Muscle layer of duodenum (tissue), 2 donors: Measurements from ENCODE around the gene DNAJB6.

Source experiments
- H3K27ac ChIP-seq: one replicate; pipeline ENCODE4 v1.7.0; 2013; ENCODE audit warnings: mild to moderate bottlenecking, low read length
- H3K27me3 ChIP-seq: one replicate; pipeline ENCODE4 v1.7.0; 2013; ENCODE audit warnings: low read depth, mild to moderate bottlenecking, control low read depth, low read length
- H3K36me3 ChIP-seq, 2 donors: one replicate each; pipeline ENCODE4 v1.7.0; 2013; ENCODE audit warnings: low read length in 2 of 2, control low read depth in 1 of 2, mild to moderate bottlenecking in 1 of 2; ENCODE audit not compliant: insufficient read depth in 2 of 2, control insufficient read depth in 1 of 2
- H3K4me1 ChIP-seq, 2 donors: one replicate each; pipeline ENCODE4 v1.7.0; 2013; ENCODE audit warnings: low read length in 2 of 2, mild to moderate bottlenecking in 2 of 2, control low read depth in 1 of 2, moderate library complexity in 1 of 2; ENCODE audit not compliant: insufficient read depth in 2 of 2, control insufficient read depth in 1 of 2
- H3K4me3 ChIP-seq, 2 donors: one replicate each; pipeline ENCODE4 v1.7.0; 2013; ENCODE audit warnings: low read length in 2 of 2, low read depth in 1 of 2, mild to moderate bottlenecking in 1 of 2
- H3K9me3 ChIP-seq, 2 donors: one replicate each; pipeline ENCODE4 v1.7.0; 2013; ENCODE audit warnings: low read length in 2 of 2, control low read depth in 1 of 2, mild to moderate bottlenecking in 1 of 2; ENCODE audit not compliant: control insufficient read depth in 1 of 2
- donor health status: healthy.

Gene DNAJB6

GRCh38 chr7:157408258-157409101, 71.7 kb downstream of the DNAJB6 start:
- no peak overlapping the region for H3K4me3 ChIP-seq
- H3K9me3 ChIP-seq = no peaks in the 10 kb centered on the region
- no peaks in the 10 kb centered on the region for H3K27me3 ChIP-seq
- no peak overlapping the region for H3K27ac ChIP-seq
- H3K36me3 ChIP-seq = peaks cover 0 to 58% of the 10 kb centered on the region in 2 donors
- H3K4me1 ChIP-seq = no peaks in the 10 kb centered on the region

DNA sequence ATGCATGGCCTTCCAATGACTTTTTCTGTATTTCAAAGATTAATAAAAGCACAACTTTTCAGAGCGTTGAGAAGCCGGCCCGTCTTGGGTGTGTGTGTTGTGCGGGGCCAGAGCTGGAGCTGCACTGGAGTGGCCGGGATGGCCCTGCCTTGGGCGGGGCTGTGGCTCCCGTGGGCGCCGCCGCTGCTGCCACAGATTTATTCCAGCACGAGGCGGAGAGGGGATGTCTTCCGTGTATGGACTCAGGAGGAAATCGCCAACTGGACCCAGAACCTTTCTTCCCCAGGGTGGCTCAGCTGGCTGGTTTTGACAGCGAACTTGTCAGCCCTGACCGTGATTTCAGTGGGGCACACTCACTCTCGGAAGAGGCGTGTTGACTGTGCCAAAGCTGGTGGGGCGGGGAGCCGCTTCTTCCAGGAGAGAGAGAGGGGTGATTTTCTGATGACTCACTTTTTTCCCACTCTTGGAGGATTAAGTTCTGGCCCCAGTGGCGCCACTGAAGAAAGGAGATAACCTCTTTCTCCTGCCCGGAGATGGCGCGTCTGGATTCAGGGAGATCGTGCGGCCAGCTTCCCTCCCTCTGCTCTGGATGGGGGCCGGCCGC, 72.4 kb downstream of the DNAJB6 start:
- Histone ChIP-seq H3K9me3 (no peaks in the 10 kb centered on the region), H3K36me3 (peaks cover 0 to 58% of the 10 kb centered on the region in 2 donors), H3K27me3 (no peaks in the 10 kb centered on the region), H3K4me3 (no peak overlapping the region), H3K27ac (no peak overlapping the region), H3K4me1 (no peaks in the 10 kb centered on the region)

- no peaks in the 10 kb centered on the region for H3K9me3 ChIP-seq
- no peak overlapping the region for H3K27ac ChIP-seq
- H3K4me3 ChIP-seq = no peak overlapping the region
- no peaks in the 10 kb centered on the region for H3K4me1 ChIP-seq
- H3K27me3 ChIP-seq = no peaks in the 10 kb centered on the region
- peaks cover under 1 to 61% of the 10 kb centered on the region in 2 donors for H3K36me3 ChIP-seq
Measured at GRCh38 chr7:157409753-157410727, 73.2 kb downstream of the DNAJB6 start.

DNA sequence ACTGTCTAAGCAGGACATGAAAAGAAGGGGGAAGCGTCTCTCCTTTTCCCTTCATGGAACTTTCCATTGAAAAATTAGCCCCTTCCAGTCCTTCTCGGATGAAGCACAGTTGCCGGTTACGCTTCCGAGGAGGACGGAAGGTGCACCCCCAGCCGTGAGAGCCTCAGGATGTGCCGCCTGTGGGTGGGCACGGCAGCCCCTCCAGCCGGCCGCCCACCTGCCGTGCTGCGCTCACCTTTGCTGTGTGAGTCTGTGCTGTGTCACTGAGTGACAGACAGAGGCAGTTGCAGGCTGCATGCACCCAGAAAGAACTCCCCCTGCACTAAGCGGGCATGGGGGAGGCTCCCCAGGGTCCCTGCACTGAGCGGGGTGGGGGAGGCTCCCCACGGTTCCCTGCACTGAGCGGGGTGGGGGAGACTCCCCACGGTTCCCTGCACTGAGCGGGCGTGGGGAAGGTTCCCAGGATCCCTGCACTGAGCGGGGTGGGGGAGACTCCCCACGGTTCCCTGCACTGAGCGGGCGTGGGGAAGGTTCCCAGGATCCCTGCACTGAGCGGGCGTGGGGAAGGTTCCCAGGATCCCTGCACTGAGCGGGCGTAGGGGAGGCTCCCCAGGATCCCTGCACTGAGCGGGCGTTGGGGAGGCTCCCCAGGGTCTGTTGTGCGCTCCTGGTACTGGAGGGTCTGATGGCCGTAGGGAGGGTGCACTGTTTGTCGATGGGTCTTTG, 74.2 kb downstream of the DNAJB6 start:
- Histone ChIP-seq H3K4me3 (no peak overlapping the region), H3K9me3 (no peaks in the 10 kb centered on the region), H3K27ac (no peak overlapping the region), H3K36me3 (peaks cover 4 to 68% of the 10 kb centered on the region in 2 donors), H3K27me3 (no peaks in the 10 kb centered on the region), H3K4me1 (no peaks in the 10 kb centered on the region)

- peaks cover 8 to 68% of the 10 kb centered on the region in 2 donors for H3K36me3 ChIP-seq
- no peaks in the 10 kb centered on the region for H3K27me3 ChIP-seq
Measured at GRCh38 chr7:157411580-157411979, 74.8 kb downstream of the DNAJB6 start.

DNA sequence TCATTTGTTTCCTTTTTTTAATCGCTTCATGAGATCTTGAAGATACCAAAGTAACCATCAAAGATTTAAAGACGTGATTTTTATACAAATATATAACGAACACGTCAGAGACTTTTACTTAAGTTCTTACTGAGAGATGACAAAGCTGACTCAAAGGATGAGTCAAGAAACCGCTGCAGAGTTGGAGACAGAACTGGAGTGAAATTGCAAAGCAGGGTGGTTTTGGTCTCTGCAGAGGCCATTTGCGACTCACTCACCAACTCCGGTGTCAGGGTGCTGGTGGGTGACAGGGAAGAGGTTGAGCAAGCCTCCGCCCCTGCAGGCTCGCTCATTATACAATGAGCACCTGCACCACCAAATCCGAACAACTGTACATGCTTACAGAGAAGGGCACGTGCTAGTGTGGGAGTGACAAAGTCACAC, 75.2 kb downstream of the DNAJB6 start:
- Histone ChIP-seq H3K27ac (no peak overlapping the region), H3K9me3 (no peaks in the 10 kb centered on the region), H3K4me3 (no peak overlapping the region), H3K36me3 (peaks cover 12 to 68% of the 10 kb centered on the region in 2 donors), H3K27me3 (no peaks in the 10 kb centered on the region), H3K4me1 (no peaks in the 10 kb centered on the region)

More at GRCh38 chr7:157411580-157411979, 74.8 kb downstream of the DNAJB6 start:
- Histone ChIP-seq H3K4me1 (no peaks in the 10 kb centered on the region), H3K27ac (no peak overlapping the region), H3K9me3 (no peaks in the 10 kb centered on the region), H3K4me3 (no peak overlapping the region)

- peaks cover 12 to 67% of the 10 kb centered on the region in 2 donors for H3K36me3 ChIP-seq
- no peak overlapping the region for H3K4me3 ChIP-seq
- H3K4me1 ChIP-seq = no peaks in the 10 kb centered on the region
- no peak overlapping the region for H3K27ac ChIP-seq
- no peaks in the 10 kb centered on the region for H3K9me3 ChIP-seq
- no peaks in the 10 kb centered on the region for H3K27me3 ChIP-seq
Measured at GRCh38 chr7:157412491-157413180, 75.8 kb downstream of the DNAJB6 start.

GRCh38 chr7:157413881-157414701, 77.3 kb downstream of the DNAJB6 start:
- H3K36me3 ChIP-seq = peaks cover 12 to 74% of the 10 kb centered on the region in 2 donors
- H3K9me3 ChIP-seq = no peaks in the 10 kb centered on the region
- no peaks in the 10 kb centered on the region for H3K4me1 ChIP-seq
- H3K27me3 ChIP-seq = no peaks in the 10 kb centered on the region
- H3K27ac ChIP-seq = no peak overlapping the region
- no peak overlapping the region for H3K4me3 ChIP-seq

DNA sequence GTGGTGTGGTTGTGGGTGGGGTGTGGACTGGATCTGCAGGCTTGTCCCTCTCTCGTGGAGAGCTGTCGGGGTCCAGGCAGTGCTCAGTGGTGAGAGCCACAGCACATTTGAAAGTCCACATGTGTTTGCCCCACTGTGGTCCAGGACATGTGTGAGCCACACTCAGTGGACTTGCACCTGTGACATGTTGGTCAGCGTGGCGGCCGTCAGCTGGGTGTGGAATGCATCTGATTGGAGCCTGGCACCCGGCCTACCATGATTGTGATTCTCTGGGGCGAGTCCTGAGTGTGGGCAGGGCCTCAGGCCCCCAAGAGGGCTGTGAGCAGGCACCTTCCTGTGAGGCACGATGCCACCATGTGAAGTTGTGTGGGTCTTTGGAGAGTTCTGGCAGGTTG, 77.9 kb downstream of the DNAJB6 start:
- H3K36me3 ChIP-seq = peaks cover 12 to 73% of the 10 kb centered on the region in 2 donors
- H3K27me3 ChIP-seq = no peaks in the 10 kb centered on the region
- no peak overlapping the region for H3K27ac ChIP-seq
- H3K4me3 ChIP-seq = no peak overlapping the region
- no peaks in the 10 kb centered on the region for H3K4me1 ChIP-seq
- H3K9me3 ChIP-seq = no peaks in the 10 kb centered on the region
